Measurements from ENCODE around the gene VHLL. TPM values are rescaled to one million over a fixed set of nuclear protein-coding genes. Genes with fewer than 3 reads are reported as not detected.

VHLL gene
- total RNA-seq, 1 experiment from 2014 or later, result not detected

DNA sequence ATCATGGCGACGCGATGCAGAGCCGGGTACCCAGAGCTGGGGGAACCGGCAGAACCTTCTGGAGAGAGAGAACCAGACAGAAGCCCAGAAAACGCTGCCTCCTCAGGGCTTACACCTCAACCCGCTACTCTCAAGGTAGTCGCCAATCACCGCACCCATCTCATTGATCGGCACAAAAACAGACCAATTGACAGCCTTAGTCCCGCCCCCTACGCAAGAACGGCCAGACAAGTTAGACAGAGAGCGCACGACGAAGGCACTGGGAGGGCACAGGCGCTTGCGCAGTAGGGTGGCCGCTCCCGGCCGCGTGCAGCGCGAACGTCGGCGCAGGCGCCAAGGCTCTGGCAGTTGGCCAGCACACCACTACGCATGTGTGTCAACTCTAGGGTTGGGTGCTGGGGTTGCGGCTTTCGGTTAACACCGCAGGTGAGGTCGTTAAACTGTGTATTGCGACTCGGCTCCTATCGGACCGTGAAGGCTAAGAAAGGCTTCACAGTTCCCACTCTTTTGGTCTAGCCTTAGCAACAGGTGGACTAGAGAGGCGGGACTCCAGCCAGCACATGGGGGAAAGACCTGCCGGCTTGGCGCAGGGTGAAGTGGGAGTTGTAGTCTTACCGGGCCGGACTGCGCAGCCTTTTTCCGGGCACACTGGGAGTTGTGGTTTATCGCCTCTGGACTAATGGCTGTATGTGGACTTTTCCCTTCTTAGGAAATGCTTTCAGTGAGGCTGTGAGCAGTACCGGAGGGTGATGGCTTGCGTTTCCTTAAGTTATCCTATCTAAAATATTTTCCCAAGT lies 39.3 kb upstream of the VHLL start, which contains the start of the genes CCT3 and TSACC:
CCT3 (minus strand) TSS at position 113 of the 797 bp plus-strand sequence; CDS start at position 5, 108 bp downstream.
TSACC (plus strand) TSS at position 347 of the 797 bp plus-strand sequence. CDS start 1,232 bp downstream, outside the sequence.
- Mint-ChIP-seq H3K27me3 (ENCODE audit: low read depth) (no peaks in the 10 kb centered on the region), H3K27ac (peak within 1 kb of the TSS; percentile 96), H3K9me3 (no peaks in the 10 kb centered on the region), H3K36me3 (peaks cover 32% of the 10 kb centered on the region), H3K4me3 (peak within 1 kb of the TSS; percentile 99), H3K4me1 (peaks cover 18% of the 10 kb centered on the region)
- POLR2A ChIA-PET, result interaction anchor here (0.6 to 2.4 kb wide), 4 partner anchors 55 to 330 kb away, joined by 3 to 10 read pairs (median 4); partner anchors contain the start of gene SMG5
- CTCF ChIA-PET, result interaction anchor here (0.6 to 3.0 kb wide), 10 partner anchors 18 to 197 kb away, joined by 3 to 14 read pairs (median 4); partner anchors contain the start of genes PMF1, SLC25A44 and SMG5
- peak; percentile 98 for DNase-seq (ENCODE audit: low spot score)
- peak; percentile 97 for ATAC-seq
- TF ChIP-seq GABPB1 (CRISPR knock-in tag; IDR thresholded peaks at IDR 0.05) (peak; percentile 63; the same call in 1 of the 2 replicates), GTF2I (CRISPR knock-in tag; conservative IDR thresholded peaks at IDR 0.05) (no peak), ZNF317 (CRISPR knock-in tag; IDR thresholded peaks at IDR 0.05; ENCODE audit: borderline replicate concordance, low read depth) (no peak), ZNF671 (CRISPR knock-in tag; IDR thresholded peaks at IDR 0.05) (no peak), NFYB (CRISPR knock-in tag; conservative IDR thresholded peaks at IDR 0.05; ENCODE audit: low read depth) (peak; percentile 100), FOXK1 (CRISPR knock-in tag; IDR thresholded peaks at IDR 0.05) (peak; percentile 33; the same call in 1 of the 2 replicates), EMX1 (CRISPR knock-in tag; IDR thresholded peaks at IDR 0.05) (no peak)
- TF ChIP-seq, protein P1, sequence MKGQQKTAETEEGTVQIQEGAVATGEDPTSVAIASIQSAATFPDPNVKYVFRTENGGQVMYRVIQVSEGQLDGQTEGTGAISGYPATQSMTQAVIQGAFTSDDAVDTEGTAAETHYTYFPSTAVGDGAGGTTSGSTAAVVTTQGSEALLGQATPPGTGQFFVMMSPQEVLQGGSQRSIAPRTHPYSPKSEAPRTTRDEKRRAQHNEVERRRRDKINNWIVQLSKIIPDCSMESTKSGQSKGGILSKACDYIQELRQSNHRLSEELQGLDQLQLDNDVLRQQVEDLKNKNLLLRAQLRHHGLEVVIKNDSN (CRISPR knock-in tag; IDR thresholded peaks at IDR 0.05), result peak; percentile 71; the same call in 1 of the 2 replicates
- TF ChIP-seq, protein P2, sequence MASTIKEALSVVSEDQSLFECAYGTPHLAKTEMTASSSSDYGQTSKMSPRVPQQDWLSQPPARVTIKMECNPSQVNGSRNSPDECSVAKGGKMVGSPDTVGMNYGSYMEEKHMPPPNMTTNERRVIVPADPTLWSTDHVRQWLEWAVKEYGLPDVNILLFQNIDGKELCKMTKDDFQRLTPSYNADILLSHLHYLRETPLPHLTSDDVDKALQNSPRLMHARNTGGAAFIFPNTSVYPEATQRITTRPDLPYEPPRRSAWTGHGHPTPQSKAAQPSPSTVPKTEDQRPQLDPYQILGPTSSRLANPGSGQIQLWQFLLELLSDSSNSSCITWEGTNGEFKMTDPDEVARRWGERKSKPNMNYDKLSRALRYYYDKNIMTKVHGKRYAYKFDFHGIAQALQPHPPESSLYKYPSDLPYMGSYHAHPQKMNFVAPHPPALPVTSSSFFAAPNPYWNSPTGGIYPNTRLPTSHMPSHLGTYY (CRISPR knock-in tag; IDR thresholded peaks at IDR 0.05), result no peak
- TF ChIP-seq, protein P3, sequence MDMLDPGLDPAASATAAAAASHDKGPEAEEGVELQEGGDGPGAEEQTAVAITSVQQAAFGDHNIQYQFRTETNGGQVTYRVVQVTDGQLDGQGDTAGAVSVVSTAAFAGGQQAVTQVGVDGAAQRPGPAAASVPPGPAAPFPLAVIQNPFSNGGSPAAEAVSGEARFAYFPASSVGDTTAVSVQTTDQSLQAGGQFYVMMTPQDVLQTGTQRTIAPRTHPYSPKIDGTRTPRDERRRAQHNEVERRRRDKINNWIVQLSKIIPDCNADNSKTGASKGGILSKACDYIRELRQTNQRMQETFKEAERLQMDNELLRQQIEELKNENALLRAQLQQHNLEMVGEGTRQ (CRISPR knock-in tag; IDR thresholded peaks at IDR 0.05), result peak; percentile 48
- TF ChIP-seq, protein P4, sequence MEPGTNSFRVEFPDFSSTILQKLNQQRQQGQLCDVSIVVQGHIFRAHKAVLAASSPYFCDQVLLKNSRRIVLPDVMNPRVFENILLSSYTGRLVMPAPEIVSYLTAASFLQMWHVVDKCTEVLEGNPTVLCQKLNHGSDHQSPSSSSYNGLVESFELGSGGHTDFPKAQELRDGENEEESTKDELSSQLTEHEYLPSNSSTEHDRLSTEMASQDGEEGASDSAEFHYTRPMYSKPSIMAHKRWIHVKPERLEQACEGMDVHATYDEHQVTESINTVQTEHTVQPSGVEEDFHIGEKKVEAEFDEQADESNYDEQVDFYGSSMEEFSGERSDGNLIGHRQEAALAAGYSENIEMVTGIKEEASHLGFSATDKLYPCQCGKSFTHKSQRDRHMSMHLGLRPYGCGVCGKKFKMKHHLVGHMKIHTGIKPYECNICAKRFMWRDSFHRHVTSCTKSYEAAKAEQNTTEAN (CRISPR knock-in tag; IDR thresholded peaks at IDR 0.05), result no peak
- TF ChIP-seq, protein P5, sequence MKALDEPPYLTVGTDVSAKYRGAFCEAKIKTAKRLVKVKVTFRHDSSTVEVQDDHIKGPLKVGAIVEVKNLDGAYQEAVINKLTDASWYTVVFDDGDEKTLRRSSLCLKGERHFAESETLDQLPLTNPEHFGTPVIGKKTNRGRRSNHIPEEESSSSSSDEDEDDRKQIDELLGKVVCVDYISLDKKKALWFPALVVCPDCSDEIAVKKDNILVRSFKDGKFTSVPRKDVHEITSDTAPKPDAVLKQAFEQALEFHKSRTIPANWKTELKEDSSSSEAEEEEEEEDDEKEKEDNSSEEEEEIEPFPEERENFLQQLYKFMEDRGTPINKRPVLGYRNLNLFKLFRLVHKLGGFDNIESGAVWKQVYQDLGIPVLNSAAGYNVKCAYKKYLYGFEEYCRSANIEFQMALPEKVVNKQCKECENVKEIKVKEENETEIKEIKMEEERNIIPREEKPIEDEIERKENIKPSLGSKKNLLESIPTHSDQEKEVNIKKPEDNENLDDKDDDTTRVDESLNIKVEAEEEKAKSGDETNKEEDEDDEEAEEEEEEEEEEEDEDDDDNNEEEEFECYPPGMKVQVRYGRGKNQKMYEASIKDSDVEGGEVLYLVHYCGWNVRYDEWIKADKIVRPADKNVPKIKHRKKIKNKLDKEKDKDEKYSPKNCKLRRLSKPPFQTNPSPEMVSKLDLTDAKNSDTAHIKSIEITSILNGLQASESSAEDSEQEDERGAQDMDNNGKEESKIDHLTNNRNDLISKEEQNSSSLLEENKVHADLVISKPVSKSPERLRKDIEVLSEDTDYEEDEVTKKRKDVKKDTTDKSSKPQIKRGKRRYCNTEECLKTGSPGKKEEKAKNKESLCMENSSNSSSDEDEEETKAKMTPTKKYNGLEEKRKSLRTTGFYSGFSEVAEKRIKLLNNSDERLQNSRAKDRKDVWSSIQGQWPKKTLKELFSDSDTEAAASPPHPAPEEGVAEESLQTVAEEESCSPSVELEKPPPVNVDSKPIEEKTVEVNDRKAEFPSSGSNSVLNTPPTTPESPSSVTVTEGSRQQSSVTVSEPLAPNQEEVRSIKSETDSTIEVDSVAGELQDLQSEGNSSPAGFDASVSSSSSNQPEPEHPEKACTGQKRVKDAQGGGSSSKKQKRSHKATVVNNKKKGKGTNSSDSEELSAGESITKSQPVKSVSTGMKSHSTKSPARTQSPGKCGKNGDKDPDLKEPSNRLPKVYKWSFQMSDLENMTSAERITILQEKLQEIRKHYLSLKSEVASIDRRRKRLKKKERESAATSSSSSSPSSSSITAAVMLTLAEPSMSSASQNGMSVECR (CRISPR knock-in tag; IDR thresholded peaks at IDR 0.05; ENCODE audit: borderline replicate concordance), result 0 out of 2 replicates have a peak, but pooled peaks have one; percentile 47
- TF ChIP-seq, protein P6, sequence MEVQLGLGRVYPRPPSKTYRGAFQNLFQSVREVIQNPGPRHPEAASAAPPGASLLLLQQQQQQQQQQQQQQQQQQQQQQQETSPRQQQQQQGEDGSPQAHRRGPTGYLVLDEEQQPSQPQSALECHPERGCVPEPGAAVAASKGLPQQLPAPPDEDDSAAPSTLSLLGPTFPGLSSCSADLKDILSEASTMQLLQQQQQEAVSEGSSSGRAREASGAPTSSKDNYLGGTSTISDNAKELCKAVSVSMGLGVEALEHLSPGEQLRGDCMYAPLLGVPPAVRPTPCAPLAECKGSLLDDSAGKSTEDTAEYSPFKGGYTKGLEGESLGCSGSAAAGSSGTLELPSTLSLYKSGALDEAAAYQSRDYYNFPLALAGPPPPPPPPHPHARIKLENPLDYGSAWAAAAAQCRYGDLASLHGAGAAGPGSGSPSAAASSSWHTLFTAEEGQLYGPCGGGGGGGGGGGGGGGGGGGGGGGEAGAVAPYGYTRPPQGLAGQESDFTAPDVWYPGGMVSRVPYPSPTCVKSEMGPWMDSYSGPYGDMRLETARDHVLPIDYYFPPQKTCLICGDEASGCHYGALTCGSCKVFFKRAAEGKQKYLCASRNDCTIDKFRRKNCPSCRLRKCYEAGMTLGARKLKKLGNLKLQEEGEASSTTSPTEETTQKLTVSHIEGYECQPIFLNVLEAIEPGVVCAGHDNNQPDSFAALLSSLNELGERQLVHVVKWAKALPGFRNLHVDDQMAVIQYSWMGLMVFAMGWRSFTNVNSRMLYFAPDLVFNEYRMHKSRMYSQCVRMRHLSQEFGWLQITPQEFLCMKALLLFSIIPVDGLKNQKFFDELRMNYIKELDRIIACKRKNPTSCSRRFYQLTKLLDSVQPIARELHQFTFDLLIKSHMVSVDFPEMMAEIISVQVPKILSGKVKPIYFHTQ (CRISPR knock-in tag; IDR thresholded peaks at IDR 0.05), result no peak
- TF ChIP-seq, protein P7, sequence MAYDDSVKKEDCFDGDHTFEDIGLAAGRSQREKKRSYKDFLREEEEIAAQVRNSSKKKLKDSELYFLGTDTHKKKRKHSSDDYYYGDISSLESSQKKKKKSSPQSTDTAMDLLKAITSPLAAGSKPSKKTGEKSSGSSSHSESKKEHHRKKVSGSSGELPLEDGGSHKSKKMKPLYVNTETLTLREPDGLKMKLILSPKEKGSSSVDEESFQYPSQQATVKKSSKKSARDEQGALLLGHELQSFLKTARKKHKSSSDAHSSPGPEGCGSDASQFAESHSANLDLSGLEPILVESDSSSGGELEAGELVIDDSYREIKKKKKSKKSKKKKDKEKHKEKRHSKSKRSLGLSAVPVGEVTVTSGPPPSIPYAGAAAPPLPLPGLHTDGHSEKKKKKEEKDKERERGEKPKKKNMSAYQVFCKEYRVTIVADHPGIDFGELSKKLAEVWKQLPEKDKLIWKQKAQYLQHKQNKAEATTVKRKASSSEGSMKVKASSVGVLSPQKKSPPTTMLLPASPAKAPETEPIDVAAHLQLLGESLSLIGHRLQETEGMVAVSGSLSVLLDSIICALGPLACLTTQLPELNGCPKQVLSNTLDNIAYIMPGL (CRISPR knock-in tag; IDR thresholded peaks at IDR 0.05), result no peak
- TF ChIP-seq, protein P8, sequence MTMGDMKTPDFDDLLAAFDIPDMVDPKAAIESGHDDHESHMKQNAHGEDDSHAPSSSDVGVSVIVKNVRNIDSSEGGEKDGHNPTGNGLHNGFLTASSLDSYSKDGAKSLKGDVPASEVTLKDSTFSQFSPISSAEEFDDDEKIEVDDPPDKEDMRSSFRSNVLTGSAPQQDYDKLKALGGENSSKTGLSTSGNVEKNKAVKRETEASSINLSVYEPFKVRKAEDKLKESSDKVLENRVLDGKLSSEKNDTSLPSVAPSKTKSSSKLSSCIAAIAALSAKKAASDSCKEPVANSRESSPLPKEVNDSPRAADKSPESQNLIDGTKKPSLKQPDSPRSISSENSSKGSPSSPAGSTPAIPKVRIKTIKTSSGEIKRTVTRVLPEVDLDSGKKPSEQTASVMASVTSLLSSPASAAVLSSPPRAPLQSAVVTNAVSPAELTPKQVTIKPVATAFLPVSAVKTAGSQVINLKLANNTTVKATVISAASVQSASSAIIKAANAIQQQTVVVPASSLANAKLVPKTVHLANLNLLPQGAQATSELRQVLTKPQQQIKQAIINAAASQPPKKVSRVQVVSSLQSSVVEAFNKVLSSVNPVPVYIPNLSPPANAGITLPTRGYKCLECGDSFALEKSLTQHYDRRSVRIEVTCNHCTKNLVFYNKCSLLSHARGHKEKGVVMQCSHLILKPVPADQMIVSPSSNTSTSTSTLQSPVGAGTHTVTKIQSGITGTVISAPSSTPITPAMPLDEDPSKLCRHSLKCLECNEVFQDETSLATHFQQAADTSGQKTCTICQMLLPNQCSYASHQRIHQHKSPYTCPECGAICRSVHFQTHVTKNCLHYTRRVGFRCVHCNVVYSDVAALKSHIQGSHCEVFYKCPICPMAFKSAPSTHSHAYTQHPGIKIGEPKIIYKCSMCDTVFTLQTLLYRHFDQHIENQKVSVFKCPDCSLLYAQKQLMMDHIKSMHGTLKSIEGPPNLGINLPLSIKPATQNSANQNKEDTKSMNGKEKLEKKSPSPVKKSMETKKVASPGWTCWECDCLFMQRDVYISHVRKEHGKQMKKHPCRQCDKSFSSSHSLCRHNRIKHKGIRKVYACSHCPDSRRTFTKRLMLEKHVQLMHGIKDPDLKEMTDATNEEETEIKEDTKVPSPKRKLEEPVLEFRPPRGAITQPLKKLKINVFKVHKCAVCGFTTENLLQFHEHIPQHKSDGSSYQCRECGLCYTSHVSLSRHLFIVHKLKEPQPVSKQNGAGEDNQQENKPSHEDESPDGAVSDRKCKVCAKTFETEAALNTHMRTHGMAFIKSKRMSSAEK (CRISPR knock-in tag; IDR thresholded peaks at IDR 0.05; ENCODE audit: borderline replicate concordance), result no peak
- TF ChIP-seq, protein P9, sequence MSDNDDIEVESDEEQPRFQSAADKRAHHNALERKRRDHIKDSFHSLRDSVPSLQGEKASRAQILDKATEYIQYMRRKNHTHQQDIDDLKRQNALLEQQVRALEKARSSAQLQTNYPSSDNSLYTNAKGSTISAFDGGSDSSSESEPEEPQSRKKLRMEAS (CRISPR knock-in tag; IDR thresholded peaks at IDR 0.05), result peak; percentile 99

Measured in WTC11 (cell line).